Stimulated activated naive CD8-positive, alpha-beta T cell treated with anti-CD3 and anti-CD28 coated beads, Interleukin-15, Interleukin-2, amounts not matched to agents 100 U/mL and 50 U/mL, for 24 hours (primary cell): ENCODE measurements around the gene WNK1.
"Not testable (repeated sequence)": the region's sequence is repeated elsewhere in the genome, so short reads cannot be mapped to it uniquely, and the experiment has no call there.

ENCODE experiments used
- ATAC-seq: fragments of 150-1000 bp; cut with Tn5 transposase; one replicate; pipeline ENCODE4 v1.10.0; 2021
- DNase-seq: peaks from one replicate; pipeline ENCODE4 v3.0.0; 2021

Gene WNK1

DNA sequence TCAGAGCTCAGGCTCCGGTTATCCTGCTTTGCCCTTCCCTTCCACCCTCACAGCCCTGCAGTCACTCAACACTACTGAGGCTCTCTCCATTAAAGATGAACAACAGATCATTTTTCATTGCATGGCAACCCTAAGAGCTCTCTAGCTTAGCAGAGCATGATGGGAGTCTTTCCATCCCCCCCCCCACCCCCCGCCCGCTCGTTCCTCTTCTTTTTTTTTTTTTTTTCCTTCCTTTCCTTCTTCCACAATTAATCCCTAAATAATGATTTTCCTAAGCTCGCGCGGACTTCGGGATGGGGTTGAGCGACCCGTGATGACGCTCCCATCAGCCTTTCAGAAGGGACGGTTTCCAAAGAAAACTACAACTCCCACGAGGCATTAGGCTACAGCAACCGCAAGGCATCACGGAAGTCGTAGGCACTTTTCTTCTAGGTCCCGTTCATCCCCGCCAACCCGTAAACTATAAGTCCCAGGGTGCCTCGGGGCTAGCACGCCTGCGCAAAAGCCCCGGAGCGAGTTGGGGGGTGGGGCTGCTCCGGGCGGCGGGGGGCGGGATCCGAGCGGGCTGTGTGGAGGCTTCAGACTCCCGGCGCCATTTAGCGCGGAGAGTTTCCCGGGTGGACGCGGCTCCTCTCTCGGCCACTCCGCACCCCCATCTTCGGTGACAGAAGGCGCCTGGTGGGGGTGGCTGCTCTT lies at the start of gene WNK1:
TSS of gene WNK1 (plus strand) at position 581 of the 696 bp plus-strand sequence. CDS start 987 bp downstream, outside the sequence.
- DNase-seq (peak; percentile 98), ATAC-seq (peak; percentile 76)

DNA sequence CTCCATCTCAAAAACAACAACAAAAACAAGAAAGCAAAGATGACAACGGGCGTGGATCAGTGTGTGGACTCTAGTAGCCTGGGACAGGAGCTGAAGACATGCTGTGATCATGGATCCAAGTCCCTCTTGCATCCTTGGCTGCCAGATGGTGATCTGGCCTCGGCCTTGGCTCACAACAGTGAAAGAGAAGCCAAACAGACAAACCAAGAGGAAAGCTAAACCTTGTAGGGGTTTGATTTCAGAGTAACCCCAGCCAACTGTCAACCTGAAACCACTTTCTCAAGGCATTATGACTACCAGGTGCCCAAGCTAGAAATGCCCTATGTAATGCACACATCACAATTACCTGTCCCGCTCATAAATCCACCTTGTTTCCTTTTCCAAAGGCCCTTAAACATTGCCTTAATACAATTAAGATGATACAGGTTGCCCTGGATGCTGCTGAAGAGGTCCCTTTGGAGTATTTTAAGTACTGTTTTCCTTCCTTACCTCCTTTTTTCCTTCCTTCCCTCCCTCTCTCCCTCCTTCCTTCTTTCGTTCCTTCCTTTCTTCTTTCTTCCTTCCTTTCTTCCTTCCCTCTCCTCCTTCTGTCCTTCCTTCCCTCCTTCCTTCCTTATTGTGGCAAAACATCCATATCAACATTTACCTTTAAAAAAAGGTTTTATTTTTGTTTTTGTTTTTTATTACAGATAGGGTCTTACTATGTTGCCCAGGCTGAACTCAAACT lies 47.7 kb upstream of the WNK1 start:
- ATAC-seq = no peak

DNA sequence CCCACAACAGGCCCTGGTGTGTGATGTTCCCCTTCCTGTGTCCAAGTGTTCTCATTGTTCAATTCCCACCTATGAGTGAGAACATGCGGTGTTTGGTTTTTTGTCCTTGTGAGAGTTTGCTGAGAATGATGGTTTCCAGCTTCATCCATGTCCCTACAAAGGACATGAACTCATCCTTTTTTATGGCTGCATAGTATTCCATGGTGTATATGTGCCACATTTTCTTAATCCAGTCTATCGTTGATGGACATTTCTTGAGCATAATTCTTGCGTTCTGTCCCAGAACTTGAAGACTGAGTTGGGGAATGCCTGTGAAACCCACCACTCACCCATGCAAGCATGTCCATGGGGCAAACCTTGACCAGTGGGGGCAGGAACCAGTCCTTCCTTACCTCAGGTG lies 44.3 kb upstream of the WNK1 start:
- not testable (repeated sequence) for ATAC-seq, DNase-seq

More for the DNA sequence above, 47.7 kb upstream of the WNK1 start:
- no peak for DNase-seq

DNA sequence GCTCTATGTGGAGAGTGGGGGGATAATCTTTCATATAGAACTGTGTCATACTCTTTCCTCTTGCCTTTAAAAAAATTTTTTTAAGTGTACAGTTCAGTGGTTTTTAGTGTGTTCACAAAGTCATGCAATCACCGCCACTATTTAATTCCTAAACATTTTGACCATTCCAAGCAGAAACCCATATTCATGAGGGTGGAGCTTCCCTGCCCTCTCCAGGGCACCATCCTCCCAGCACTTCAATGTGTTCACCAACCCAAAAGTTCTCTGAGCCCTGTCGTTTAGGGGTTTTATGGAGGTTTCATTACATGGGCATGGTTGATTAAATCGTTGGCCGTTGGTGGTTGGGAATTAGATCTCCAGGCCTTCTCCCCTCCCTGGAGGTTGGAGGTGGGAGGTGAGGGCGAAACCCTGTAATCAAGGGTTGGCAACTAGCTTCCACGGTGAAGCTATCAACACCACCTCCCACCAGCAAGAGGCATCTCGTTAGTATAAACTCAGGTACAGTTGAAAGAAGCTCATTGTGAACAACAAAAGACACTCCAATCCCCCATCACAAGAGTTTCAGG lies 42.8 kb upstream of the WNK1 start:
- no peak for ATAC-seq
- DNase-seq = no peak

DNA sequence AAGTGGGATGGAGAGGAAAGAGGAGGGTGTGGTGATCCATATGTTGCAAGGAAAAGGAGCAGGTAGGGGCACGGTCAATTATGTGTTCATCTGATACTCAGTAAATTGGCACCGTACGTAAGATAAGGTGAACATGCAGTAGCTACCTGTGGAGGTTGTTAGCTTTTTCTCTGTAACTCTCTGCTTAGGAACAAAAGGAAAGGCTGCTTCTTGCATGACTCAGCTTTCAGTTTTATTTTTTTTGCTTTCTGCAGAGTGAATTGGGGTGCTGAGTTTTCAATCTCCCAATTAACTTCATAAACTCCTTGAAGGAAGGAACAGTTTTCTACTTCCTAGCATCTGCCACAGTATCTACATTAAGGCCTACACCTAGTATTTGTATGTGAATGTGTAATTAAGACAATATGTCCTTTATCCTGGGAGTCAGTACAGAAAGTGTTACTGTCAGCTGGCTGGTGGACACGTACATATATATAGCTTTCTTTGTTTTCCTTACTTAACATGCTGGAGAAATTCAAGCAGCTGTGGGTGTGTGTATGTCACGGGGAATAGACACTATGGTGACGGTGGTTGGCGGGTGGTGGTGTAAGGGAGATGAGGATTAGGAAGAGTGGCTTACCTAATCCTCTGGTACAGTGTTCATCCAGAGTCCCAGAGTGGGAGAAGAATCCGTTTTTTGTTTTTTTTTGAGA lies 40.1 kb upstream of the WNK1 start:
- no peak for DNase-seq
- no peak for ATAC-seq

DNA sequence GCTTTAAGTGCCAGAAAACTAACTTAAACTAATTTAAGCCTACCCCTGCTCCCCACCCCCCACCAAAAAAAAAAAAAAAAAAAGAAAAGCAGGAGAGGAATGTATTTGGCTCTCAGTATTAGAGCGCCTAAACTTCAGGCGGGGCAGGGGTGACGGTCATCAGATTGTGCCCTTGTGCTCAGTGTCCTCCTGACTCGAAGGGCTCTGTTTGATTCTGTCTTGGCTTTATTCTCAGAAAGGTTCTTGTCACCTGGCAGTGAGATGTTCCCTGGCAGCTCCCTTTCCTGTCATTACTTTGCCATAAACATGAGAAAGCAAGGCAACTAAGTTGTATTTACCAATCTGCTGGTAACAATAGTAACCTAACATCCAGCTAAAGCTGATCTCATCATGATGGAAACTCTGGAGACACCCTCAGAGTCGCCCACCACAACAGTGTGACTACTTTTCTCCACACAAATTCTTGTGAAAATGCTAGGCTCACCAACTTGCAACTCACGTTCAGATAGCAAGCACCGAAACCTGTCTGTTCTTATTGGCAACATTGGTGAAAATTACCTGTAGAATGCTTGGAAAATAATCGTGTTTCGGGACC lies 39.0 kb upstream of the WNK1 start:
- peak; percentile 58 for DNase-seq
- ATAC-seq = peak; percentile 84

DNA sequence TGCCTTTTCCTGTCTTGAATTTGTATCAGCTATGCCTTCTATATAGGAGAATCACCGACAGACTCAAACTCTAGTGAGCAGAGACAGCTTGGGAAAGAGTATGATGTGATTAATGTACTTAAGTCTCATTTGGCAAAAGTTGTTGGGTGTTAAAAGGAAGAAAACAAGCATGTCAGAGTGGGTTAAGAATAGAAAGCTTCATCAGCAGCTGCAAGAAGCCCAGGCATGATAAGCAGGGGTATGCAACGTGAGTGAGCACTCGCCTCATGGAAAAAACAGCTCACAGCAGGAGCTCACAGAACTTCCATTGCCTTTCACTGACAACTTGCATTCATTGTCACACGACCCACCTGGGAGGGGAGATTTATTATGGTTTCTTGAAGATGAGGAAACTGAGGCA lies 35.9 kb upstream of the WNK1 start:
- DNase-seq (peak; percentile 65), ATAC-seq (peak; percentile 72)

DNA sequence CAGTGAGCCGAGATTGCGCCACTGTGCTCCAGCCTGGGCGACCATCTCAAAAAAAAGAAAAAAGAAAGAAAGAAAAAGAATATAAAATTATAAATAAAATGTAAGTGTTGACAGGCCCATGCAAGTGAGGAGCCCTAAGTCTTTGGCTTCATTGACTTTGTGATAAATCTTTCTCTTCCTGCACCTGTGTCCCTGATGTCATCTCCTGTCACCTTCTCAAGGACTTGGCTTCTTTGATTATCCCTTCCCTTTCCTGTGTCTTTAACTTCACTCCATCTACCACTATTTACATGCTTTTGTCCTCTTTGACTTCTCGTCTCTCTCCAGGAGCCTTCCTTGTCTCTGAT lies 33.6 kb upstream of the WNK1 start:
- ATAC-seq (no peak), DNase-seq (no peak)

DNA sequence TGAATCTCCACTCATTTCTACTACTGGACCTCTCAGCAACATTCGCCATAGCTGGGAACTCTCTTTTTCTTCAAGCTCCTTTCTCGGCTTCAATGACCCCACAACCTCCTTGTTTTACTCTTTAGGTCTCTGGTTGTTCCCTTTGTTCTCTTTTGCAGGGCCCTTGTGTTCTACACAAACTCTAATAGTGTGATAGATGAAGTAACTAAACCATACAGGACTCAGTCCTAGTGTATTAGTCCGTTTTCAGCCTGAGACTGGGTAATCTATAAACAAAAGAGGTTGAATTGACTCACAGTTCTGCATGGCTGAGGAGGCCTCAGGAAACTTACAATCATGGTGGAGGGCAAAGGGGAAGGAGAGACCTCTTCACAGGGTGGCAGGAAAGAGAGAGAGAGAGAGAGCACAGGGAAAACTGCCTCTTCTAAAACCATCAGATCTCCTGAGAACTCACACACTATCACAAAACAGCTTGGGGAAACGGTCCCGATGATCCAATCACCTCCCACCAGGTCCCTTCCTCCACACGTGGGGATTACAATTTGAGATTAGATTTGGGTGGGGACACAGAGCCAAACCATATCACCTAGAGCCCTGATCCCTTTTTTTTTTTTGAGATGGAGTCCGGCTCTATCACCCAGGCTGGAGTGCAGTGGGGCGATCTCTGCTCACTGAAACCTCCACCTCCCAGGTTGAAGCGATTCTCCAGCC lies 32.0 kb upstream of the WNK1 start:
- ATAC-seq (no peak), DNase-seq (no peak)

DNA sequence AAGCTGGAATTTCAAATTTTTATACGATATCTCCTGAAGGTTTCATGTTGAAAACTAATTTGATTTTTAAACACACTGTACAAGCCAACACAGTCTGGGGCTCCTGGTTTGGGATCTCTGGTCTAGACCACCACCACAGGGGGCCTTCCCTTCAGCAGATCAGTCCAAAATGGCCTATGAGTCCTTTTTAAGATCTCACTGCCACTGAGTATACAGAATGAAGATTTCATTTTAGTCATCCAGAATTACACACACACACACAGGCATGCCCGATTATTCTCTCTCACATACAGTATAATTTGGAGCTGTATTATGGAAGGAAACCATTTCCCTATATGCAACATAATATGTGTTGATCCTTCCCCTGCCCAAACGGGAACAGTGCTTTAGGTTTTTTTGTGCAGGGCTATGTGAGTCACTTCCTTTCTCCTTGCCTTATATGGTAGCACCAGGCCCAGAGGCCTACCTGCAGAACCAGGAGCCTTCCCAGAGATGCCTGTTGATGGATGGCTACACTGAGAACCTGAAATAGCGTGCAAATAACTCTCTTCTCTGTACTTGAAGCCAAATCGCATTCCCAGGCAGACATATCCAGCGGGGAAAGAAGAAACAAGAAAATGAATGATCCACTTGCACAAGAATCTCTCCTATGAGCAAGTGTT lies 28.1 kb upstream of the WNK1 start:
- DNase-seq (peak; percentile 36), ATAC-seq (peak; percentile 75)

DNA sequence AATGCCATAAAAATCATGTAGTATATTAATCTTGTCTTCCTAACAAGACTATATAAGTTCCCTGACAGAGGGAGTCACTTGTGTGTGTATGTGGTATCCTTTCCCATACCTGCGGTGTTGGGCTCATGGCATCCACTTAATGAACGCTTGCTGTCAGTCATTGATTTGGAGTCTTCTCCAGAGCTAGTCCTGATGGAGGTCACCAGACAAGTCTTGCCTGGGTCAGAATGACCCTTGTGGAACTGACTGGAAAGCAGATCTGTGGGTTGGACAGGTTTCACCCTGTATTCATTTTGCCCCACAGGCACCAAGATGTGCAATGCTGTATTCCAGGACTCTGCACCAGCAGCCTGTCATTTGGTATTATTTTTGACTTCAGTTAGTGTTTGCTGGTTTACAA lies 27.3 kb upstream of the WNK1 start:
- ATAC-seq (no peak), DNase-seq (no peak)

DNA sequence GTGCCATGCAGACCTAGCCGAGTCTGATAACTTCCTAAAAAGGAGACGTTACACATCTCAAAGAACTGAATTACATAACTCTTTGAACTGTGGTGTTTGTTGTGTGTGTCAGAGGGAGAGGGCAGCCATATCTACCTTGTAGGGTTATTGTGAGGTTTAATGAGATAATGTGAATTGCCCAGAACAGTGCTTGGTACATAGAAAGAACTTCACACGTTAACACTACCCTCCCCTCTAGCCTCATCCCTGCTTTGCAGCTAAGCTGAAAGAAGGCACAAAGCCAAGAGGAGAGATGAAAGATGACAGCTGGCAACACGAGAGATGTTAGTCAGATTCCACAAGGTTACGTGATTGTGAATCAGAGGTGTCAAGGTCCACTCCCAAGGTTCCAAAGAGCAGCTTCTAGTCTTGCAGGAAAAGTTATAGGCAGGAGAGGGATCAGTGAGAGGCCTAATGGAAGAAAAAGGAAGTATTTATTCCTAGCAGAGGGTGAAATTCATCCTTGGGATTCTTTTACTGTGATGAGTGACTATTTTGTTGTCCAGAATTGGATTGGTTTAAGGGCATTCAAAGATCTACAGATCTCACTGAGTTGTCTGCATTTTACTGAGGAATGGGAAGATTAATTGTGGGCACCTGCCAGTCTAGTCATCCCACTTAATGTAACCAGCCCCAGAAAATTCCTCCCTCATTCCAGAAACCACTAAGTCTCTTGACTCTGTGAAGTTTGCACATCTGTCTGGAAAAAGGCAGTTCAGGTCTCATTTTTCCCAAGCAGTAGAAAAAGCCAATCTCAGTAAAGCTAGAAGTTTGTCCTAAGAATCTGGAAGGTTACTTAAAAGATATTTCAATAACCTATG lies 25.9 kb upstream of the WNK1 start:
- no peak for DNase-seq
- peak; percentile 9 for ATAC-seq

DNA sequence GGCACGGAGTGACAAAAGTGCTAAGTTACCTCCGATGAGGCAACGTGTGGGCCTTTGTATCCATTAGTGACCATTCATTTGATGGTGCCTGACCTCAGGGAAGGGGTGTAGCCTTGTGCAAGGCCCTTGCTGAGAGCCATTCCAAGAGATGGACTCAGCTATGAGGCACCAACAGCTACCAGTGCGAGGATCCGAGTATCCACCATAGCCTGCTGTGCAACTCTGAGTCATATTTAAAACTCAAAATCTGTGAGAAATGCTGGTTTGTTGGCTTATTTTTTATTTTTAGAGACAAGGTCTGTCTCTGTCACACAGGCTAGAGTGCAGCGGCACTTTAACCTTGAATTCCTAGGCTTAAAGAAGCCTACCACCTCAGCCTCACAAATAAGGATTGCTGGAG lies 25.1 kb upstream of the WNK1 start:
- no peak for DNase-seq

DNA sequence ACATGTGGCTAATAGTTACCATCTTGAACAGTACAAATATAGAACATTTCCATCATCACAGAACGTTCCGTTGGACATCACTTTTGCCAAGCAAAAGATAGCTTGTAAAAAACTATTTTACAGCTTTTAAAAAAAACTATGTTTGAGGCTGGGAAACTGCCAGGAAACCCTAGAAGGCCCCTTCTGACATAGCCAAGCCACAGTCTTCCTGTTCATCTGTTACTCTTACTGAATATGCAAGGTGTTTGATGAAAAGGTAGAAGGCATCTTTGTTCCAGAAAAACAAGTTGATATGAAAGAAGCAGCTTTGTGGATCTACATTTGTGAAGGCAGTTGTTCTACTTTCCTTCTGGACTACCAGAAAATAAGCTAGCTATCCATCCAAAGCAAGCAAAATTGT lies 23.6 kb upstream of the WNK1 start:
- no peak for ATAC-seq
- DNase-seq = no peak

More for the DNA sequence above, 25.1 kb upstream of the WNK1 start:
- ATAC-seq = no peak

DNA sequence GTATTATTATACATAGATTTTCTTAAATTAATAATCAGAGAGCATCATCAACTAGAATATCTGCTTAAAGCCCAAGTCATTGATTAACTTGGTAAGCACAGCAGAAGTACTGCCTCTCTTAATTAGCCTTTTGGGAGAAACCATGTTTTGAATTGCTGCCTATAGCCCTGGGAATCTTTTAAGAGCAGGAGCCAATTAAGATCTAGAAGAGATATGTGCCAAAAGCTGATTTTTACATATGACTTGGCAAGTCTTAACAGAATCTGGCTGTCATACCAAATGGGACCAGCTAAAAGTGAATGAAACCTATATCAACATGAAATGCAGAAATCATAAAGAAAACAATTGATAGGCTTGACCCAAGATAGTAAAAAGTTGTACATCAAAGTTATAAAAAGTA lies 23.2 kb upstream of the WNK1 start:
- DNase-seq (no peak), ATAC-seq (no peak)

DNA sequence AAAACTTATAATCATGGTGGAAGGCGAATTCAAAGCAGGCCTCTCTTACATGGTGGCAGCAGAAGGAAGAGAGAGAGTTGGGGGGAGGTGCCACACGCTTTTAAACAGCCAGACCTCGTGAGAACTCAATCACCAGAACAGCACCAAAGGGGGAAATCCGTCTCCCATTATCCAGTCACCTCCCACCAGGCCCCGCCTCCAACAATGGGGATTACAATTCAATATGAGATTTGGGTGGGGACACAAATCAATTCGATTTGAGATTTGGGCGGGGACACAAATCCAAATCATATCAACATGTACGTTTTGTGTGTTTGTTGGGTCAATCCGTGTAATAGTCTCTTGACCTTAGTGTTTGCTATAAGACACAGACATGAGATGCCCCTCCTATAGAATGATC lies 21.8 kb upstream of the WNK1 start:
- no peak for DNase-seq
- no peak for ATAC-seq

DNA sequence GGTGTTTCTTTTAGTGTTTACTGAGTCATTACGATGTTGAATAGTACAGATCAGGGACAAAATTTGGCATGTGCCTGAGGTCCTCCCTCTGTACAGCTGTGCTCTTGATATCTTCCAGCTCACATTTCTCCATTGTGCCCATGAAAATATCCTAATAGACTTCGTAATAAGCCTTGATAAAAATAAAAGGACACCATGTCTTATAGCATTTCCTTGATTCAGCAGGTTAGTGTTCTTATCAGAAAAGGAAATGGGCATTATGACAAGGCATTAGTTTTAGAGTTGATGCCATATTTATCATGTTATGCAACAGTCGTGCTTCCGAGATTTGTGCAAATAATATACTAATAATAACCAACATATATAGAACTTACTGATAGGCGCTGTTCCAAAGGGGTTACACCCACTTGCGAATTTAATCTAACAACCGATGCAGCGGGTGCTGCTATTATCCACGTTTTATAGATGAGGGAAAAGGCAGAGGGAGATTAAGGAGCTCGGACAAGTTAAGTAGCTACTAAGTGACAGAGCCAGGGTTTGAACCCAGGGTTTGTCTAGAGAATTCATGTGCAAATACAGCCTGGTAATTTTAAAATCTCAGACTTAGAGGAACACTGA lies 15.1 kb upstream of the WNK1 start:
- ATAC-seq (no peak), DNase-seq (no peak)

DNA sequence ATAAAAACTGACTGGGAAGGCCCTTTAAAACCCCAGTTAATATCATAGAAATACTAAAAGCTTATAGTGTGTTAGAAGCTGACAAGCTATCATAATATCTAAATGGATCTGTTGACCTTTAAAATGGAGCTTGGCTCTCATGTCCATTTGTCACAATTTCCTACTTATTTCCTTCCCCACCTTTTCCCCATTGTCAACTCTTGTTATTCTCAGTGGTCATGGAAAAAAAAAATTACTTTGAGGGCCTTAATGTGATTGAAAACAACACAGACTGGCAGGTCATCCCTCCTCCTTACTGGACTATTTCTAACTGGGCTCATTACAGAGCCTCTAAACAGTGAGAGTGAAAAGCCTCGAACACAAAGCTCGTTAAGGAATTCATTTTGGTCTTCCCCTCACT lies 13.7 kb upstream of the WNK1 start:
- DNase-seq (no peak), ATAC-seq (no peak)

DNA sequence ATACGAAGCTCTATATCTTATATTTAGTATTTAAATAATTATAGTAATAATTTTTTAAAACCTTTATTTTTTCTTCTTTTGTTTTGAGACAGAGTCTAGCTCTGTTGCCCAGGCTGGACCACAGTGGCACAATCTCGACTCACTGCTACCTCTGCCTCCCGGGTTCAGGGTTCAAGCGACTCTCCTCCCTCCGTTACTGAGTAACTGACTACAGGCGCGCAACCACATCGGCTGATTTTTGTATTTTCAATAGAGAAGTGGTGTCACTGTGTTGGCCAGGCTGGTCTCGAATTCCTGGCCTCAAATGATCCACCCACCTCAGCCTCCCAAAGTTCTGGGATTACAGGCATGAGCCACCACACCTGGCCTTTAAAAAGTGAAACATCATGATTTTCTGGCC lies 13.0 kb upstream of the WNK1 start:
- no peak for DNase-seq
- no peak for ATAC-seq

DNA sequence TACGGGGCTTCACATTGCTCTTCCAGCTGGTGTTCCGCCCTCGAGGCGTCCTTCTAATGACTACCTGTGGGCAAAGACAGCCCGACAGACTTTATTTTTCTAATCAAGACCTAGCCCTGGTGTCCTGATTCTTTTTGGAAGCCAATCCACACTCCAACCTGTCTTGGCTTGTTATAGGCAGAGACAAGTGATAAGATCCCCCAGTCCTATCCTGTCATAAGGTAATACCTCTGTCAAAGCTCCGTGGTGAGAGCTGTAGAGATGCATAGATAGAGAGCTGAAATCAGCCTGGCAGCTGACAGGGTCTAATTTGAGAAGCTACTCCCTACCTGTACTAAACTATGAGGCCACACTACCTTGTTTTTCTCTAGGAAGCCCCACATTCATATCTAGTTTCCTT lies 11.5 kb upstream of the WNK1 start:
- ATAC-seq = no peak
- no peak for DNase-seq
